ENCODE data around the gene UCK1.

DNA sequence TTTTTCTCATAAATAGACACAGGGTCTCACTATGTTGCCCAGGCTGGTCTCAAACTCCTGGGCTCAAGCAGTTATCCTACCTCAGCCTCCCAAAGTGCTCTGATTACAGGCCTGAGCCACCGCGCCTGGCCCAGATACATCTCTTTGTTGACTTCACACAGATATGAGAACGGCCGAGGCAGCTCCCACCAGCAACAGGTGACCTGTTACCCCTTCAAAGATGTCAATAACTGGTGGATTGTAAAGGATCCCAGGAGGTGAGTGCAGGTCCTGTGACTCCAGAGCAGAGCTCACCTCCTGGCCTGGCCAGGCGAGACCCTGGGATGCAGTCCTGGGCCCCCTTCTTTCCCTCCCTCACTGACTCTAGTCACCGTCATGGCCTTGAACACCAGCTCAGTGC lies 19.2 kb downstream of the UCK1 start:
- TF ChIP-seq, protein P1, sequence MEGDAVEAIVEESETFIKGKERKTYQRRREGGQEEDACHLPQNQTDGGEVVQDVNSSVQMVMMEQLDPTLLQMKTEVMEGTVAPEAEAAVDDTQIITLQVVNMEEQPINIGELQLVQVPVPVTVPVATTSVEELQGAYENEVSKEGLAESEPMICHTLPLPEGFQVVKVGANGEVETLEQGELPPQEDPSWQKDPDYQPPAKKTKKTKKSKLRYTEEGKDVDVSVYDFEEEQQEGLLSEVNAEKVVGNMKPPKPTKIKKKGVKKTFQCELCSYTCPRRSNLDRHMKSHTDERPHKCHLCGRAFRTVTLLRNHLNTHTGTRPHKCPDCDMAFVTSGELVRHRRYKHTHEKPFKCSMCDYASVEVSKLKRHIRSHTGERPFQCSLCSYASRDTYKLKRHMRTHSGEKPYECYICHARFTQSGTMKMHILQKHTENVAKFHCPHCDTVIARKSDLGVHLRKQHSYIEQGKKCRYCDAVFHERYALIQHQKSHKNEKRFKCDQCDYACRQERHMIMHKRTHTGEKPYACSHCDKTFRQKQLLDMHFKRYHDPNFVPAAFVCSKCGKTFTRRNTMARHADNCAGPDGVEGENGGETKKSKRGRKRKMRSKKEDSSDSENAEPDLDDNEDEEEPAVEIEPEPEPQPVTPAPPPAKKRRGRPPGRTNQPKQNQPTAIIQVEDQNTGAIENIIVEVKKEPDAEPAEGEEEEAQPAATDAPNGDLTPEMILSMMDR (conservative IDR thresholded peaks at IDR 0.05) = no peak
- TF ChIP-seq ZFX (IDR thresholded peaks at IDR 0.05) = no peak
